ENCODE results near the gene CASQ2. TPM values are rescaled to one million over a fixed set of nuclear protein-coding genes. Genes with fewer than 3 reads are reported as not detected.

Gene CASQ2
- total RNA-seq, 1 donor from 2014 or later, result not detected

DNA sequence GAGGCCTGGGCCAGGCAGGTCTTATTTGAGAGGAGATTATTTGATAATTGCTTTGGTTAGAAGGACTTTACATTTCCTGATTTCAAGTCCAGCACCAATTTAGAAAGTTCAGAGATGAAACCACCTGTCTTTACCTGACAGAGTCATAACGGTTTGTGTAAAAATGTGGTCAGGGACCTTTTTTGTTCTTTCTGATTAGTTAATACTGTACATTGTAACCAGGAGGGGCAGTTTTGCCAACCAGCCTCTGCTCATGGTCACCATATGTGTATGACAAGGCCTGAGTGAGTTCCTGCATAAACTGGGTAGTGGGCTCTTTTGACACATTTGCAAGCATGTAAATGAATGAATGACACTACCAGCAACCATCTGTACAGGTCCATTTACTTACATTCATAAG, 70.9 kb downstream of the CASQ2 start:
- Histone ChIP-seq H2AFZ (replicated peaks) (no peak overlapping the region), H3K27me3 (no peaks in the 10 kb centered on the region), H3K4me1 (peaks cover 25% of the 10 kb centered on the region), H3K9ac (no peak overlapping the region), H3K79me2 (ENCODE audit: low read depth) (no peaks in the 10 kb centered on the region), H3K36me3 (no peaks in the 10 kb centered on the region), H3K9me3 (ENCODE audit: low read depth) (no peaks in the 10 kb centered on the region), H3K4me2 (no peak overlapping the region), H4K20me1 (ENCODE audit: low read depth) (no peaks in the 10 kb centered on the region), H3F3A (ENCODE audit: low read depth) (no peaks in the 10 kb centered on the region), H3K27ac (no peak overlapping the region), H3K4me3 (no peak overlapping the region)
- Mint-ChIP-seq H3K9me3 (no peaks in the 10 kb centered on the region), H3K27me3 (ENCODE audit: insufficient read depth, low read depth) (peaks cover 4% of the 10 kb centered on the region), H3K4me1 (peaks cover 26% of the 10 kb centered on the region), H3K4me3 (no peak overlapping the region), H3K27ac (no peak overlapping the region), H3K36me3 (peaks cover 2% of the 10 kb centered on the region)
- TF ChIP-seq, protein P1, sequence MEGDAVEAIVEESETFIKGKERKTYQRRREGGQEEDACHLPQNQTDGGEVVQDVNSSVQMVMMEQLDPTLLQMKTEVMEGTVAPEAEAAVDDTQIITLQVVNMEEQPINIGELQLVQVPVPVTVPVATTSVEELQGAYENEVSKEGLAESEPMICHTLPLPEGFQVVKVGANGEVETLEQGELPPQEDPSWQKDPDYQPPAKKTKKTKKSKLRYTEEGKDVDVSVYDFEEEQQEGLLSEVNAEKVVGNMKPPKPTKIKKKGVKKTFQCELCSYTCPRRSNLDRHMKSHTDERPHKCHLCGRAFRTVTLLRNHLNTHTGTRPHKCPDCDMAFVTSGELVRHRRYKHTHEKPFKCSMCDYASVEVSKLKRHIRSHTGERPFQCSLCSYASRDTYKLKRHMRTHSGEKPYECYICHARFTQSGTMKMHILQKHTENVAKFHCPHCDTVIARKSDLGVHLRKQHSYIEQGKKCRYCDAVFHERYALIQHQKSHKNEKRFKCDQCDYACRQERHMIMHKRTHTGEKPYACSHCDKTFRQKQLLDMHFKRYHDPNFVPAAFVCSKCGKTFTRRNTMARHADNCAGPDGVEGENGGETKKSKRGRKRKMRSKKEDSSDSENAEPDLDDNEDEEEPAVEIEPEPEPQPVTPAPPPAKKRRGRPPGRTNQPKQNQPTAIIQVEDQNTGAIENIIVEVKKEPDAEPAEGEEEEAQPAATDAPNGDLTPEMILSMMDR (IDR thresholded peaks at IDR 0.05), result no peak
- no peak for TF ChIP-seq EZH2 (IDR thresholded peaks at IDR 0.05)
- no peak for TF ChIP-seq EZH2phosphoT487 (IDR thresholded peaks at IDR 0.05)
- DNase-seq (ENCODE audit: low spot score), result no peak

DNA sequence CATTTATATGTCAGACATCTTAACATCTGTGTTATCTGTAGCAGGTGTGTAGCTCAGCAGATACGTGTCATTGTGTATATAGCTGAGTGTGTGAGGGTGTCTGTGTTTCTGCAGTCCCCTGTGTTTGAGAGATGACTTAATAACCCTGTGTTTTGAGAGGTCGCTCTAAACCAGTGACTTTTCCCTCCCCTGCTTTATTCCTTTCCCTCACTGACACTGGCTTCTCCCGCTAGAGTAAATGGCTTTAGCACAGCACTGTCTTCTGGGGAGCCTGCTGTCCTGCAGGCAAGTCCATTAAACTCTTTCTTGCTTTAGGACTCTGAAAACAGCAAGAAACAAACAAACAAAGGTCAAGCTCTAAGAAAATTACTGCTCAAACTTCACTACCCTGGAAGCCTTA, 73.7 kb downstream of the CASQ2 start:
- H3K4me3 ChIP-seq, result no peak overlapping the region
- Mint-ChIP-seq H3K9me3 (no peaks in the 10 kb centered on the region), H3K4me1 (peaks cover 26% of the 10 kb centered on the region), H3K27me3 (ENCODE audit: insufficient read depth, low read depth) (peaks cover 2% of the 10 kb centered on the region), H3K36me3 (peaks cover 7% of the 10 kb centered on the region), H3K27ac (peak overlapping the region; percentile 72), H3K4me3 (no peak overlapping the region)
- no peaks in the 10 kb centered on the region for H3K79me2 ChIP-seq (ENCODE audit: low read depth)
- peak; percentile 23 for DNase-seq (ENCODE audit: low spot score)
- H3K9me3 ChIP-seq (ENCODE audit: low read depth), result no peaks in the 10 kb centered on the region
- TF ChIP-seq EZH2phosphoT487 (IDR thresholded peaks at IDR 0.05), result no peak
- TF ChIP-seq, protein P1 (IDR thresholded peaks at IDR 0.05), result no peak
- no peak for TF ChIP-seq EZH2 (IDR thresholded peaks at IDR 0.05)
- no peak overlapping the region for H2AFZ ChIP-seq (replicated peaks)
- peaks cover 25% of the 10 kb centered on the region for H3K4me1 ChIP-seq
- no peaks in the 10 kb centered on the region for H3K27me3 ChIP-seq
- no peak overlapping the region for H3K4me2 ChIP-seq
- H3K27ac ChIP-seq, result no peak overlapping the region
- no peaks in the 10 kb centered on the region for H3K36me3 ChIP-seq
- no peak overlapping the region for H3K9ac ChIP-seq
- H4K20me1 ChIP-seq (ENCODE audit: low read depth), result no peaks in the 10 kb centered on the region
- no peaks in the 10 kb centered on the region for H3F3A ChIP-seq (ENCODE audit: low read depth)

DNA sequence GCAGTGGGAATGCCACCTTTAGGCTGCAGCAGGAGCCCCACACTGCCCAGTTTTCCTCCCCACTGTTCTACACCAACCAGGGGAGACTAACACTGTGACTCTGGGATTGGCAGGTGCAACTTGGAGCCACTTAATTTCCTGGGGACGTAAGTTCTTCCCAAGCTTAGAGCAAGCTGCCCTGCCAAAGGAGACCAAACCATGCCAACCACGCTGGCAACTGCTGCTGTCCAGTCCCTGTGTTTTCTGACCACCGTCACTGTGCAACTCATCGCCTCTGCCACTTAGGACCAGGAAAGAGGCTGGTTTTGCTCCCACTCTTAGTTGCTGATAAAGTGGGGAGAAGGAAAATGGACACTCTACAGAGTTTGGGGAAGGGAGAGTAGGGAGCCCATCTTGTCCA, 76.3 kb downstream of the CASQ2 start:
- TF ChIP-seq EZH2phosphoT487 (IDR thresholded peaks at IDR 0.05), result no peak
- TF ChIP-seq, protein P1 (IDR thresholded peaks at IDR 0.05), result no peak
- TF ChIP-seq EZH2 (IDR thresholded peaks at IDR 0.05), result no peak
- Histone ChIP-seq H3K4me1 (peaks cover 25% of the 10 kb centered on the region), H3F3A (ENCODE audit: low read depth) (no peaks in the 10 kb centered on the region), H3K27ac (no peak overlapping the region), H4K20me1 (ENCODE audit: low read depth) (no peaks in the 10 kb centered on the region), H2AFZ (replicated peaks) (no peak overlapping the region), H3K9ac (no peak overlapping the region), H3K27me3 (no peaks in the 10 kb centered on the region), H3K4me3 (no peak overlapping the region), H3K4me2 (no peak overlapping the region), H3K36me3 (no peaks in the 10 kb centered on the region), H3K79me2 (ENCODE audit: low read depth) (no peaks in the 10 kb centered on the region), H3K9me3 (ENCODE audit: low read depth) (no peaks in the 10 kb centered on the region)
- Mint-ChIP-seq H3K27ac (no peak overlapping the region), H3K27me3 (ENCODE audit: insufficient read depth, low read depth) (peaks cover 2% of the 10 kb centered on the region), H3K4me3 (no peak overlapping the region), H3K36me3 (peaks cover 7% of the 10 kb centered on the region), H3K9me3 (no peaks in the 10 kb centered on the region), H3K4me1 (peaks cover 26% of the 10 kb centered on the region)
- DNase-seq (ENCODE audit: low spot score), result no peak
